GM12878 (cell line): ENCODE data around the gene SHFL. TPM values are rescaled to one million over a fixed set of nuclear protein-coding genes. Genes with fewer than 3 reads are reported as not detected.

Experiments
- ATAC-seq: fragments of 200-7000 bp; cut with Tn5 transposase; 3 replicates; pipeline ENCODE4 v1.9.1; 2020; ENCODE audit warnings: mild to moderate bottlenecking, moderate library complexity
- BruUV-seq: library from RNA; stranded (reverse); fragments of 400-500 nt; replicated peaks from 2 replicates; lab custom pipeline; 2021; lab: Mats Ljungman, UMichigan
- CTCF ChIA-PET: fragments of 300-600 bp; sonication (Branson Sonifier 250); formaldehyde crosslinking; extraction: SDS; loops from one replicate; lab custom pipeline; 2021; ENCODE audit warnings: inconsistent platforms; lab: Yijun Ruan, JAX
- POLR2A ChIA-PET: fragments of 350-600 bp; formaldehyde crosslinking; extraction: SDS; loops from one replicate; lab custom pipeline; 2021; ENCODE audit warnings: inconsistent platforms; lab: Charles Lee
- RAD21 ChIA-PET: fragments of 300-600 bp; sonication (Branson Sonifier 250); formaldehyde crosslinking; loops from one replicate; lab custom pipeline; 2023; ENCODE audit warnings: antibody characterized with exemption; ENCODE audit not compliant: unreplicated experiment; lab: Charles Lee
- SMC1A ChIA-PET: fragments of 300-600 bp; sonication (Branson Sonifier 250); formaldehyde crosslinking; loops from one replicate; lab custom pipeline; 2023; ENCODE audit not compliant: unreplicated experiment, uncharacterized antibody; lab: Charles Lee
- DNase-seq: peaks from one replicate; pipeline ENCODE4 v3.0.0-alpha.2; 2011; ENCODE audit warnings: low read depth, low spot score
- FAIRE-seq: peaks from 3 replicates; lab custom pipeline; 2011; peaks lifted over from hg19 to GRCh38; lab: Jason Lieb, UNC
- H2AFZ ChIP-seq: 2 replicates; pipeline ENCODE4 v1.6.0; 2011; ENCODE audit warnings: low read depth, low read length, control low read depth; ENCODE audit not compliant: control insufficient read depth
- H3K27ac ChIP-seq: 2 replicates; pipeline ENCODE4 v1.5.1; 2011; ENCODE audit warnings: control low read depth; ENCODE audit not compliant: control insufficient read depth, insufficient read depth
- H3K27me3 ChIP-seq, 2 experiments: replicated peaks in 1 of 2; 2 replicates each; pipeline versions ENCODE4 v1.6.0 to v1.6.1; 2011; ENCODE audit warnings: low read length in 1 of 2; ENCODE audit not compliant: control insufficient read depth in 2 of 2, insufficient read depth in 2 of 2
- H3K36me3 ChIP-seq, 2 experiments: 2 replicates each; pipeline ENCODE4 v1.5.1; 2011; ENCODE audit warnings: low read length in 1 of 2; ENCODE audit not compliant: control insufficient read depth in 2 of 2, insufficient read depth in 2 of 2
- H3K4me1 ChIP-seq: 2 replicates; pipeline ENCODE4 v1.6.1; 2011; ENCODE audit warnings: mild to moderate bottlenecking, low read length, moderate library complexity, mixed read lengths; ENCODE audit not compliant: control insufficient read depth, insufficient read depth
- H3K4me2 ChIP-seq: 2 replicates; pipeline ENCODE4 v1.6.0; 2011; ENCODE audit warnings: control low read depth; ENCODE audit not compliant: control insufficient read depth, insufficient read depth
- H3K4me3 ChIP-seq: fragments of 200-600 bp; sonication (generic); 2 replicates; pipeline ENCODE4 v1.5.1; 2016
- H3K79me2 ChIP-seq: 2 replicates; pipeline ENCODE4 v1.6.0; 2011; ENCODE audit warnings: low read length; ENCODE audit not compliant: control insufficient read depth, insufficient read depth
- H3K9ac ChIP-seq: 2 replicates; pipeline ENCODE4 v1.8.0; 2011; ENCODE audit warnings: low read length, control low read depth, mixed read lengths; ENCODE audit not compliant: control insufficient read depth, insufficient read depth
- H3K9me3 ChIP-seq: replicated peaks from 3 replicates; pipeline ENCODE4 v1.5.1; 2011; ENCODE audit warnings: mild to moderate bottlenecking, low read length; ENCODE audit not compliant: control insufficient read depth, insufficient read depth
- H4K20me1 ChIP-seq: 2 replicates; pipeline ENCODE4 v1.6.0; 2011; ENCODE audit not compliant: control insufficient read depth, insufficient read depth
- ESRRA ChIP-seq: IDR thresholded peaks from 2 replicates; pipeline ENCODE4 v1.6.1; 2012; ENCODE audit warnings: mild to moderate bottlenecking, low read length, improper control_type of control experiment
- IRF5 ChIP-seq: fragments of 450-650 bp; IDR thresholded peaks from 2 replicates; pipeline ENCODE4 v1.6.1; 2017; ENCODE audit warnings: borderline replicate concordance
- MAX ChIP-seq: IDR thresholded peaks from 2 replicates; pipeline ENCODE4 v1.6.1; 2012; ENCODE audit warnings: low read depth, low read length, improper control_type of control experiment
- RFX5 ChIP-seq: IDR thresholded peaks from 2 replicates; pipeline ENCODE4 v1.6.1; 2011; ENCODE audit warnings: low read depth, low read length, improper control_type of control experiment
- WGBS: methylation state at CpG from one replicate; pipeline ENCODE4 v1.1.6; 2016; ENCODE audit warnings: low lambda C conversion rate; ENCODE audit not compliant: insufficient replicate concordance, insufficient coverage; ENCODE audit errors: missing lambda C conversion rate; 5-methylcytosine and 5-hydroxymethylcytosine counted together
- in situ Hi-C: fragments of 300-500 bp; cut with MboI; formaldehyde crosslinking; loops from 9 replicates; pipeline ENCODE4 v1.14.3; 2018; ENCODE audit warnings: mixed read lengths
- intact Hi-C: fragments of 100-400 bp; cut with micrococcal nuclease; formaldehyde crosslinking; loops from one replicate; pipeline ENCODE4 v1.14.2; 2022; ENCODE audit not compliant: unreplicated experiment
- polyA plus RNA-seq, 11 experiments: library from polyadenylated mRNA; depleted of rRNA in 4 of 11; unstranded in 6 of 11; stranded (reverse) in 5 of 11; fragments of >200 nt; fragmentation: Nextera tagmentation in 4 of 11; fragmentation: Illumina TruSeq in 1 of 11; extraction: Ambion mirVana in 4 of 11; extraction: Trizol in 1 of 11; gene quantifications; 1 replicate in 1 of 11; 2 replicates in 10 of 11; pipeline versions ENCODE4 v1.2.1 to v1.2.3, GENCODE V29; 2011 to 2016; ENCODE audit warnings: inconsistent platforms in 2 of 11, missing spikeins in 2 of 11, low read depth in 1 of 11
- total RNA-seq, 4 experiments: library from RNA; depleted of rRNA in 3 of 4; stranded (reverse); fragments of >200 nt in 3 of 4; fragmentation: Illumina TruSeq in 1 of 4; extraction: Trizol in 1 of 4; gene quantifications; 2 replicates each; pipeline versions ENCODE4 v1.2.1 to v1.2.3, GENCODE V29; 2013 to 2021

Gene SHFL
- total and polyA plus RNA-seq, 10 of the 15 experiments (the other 5 are each of a cell fraction or from before 2014, with no cell fraction given): 8.0 to 83.8 (median 40.7) TPM

- TF ChIP-seq MAX: no peak
- TF ChIP-seq RFX5: no peak
- TF ChIP-seq, all 136 proteins: peak for 0
Measured at GRCh38 chr19:10079031-10079453, 7.1 kb upstream of the SHFL start (continued).

GRCh38 chr19:10083911-10084310, 2.2 kb upstream of the SHFL start:
- no TSS peak for BruUV-seq
- TF ChIP-seq ESRRA: no peak
- no peak for TF ChIP-seq IRF5
- no peak overlapping the region for H3K4me3 ChIP-seq
- FAIRE-seq: no peak
- ChIA-PET SMC1A (interaction anchor here (1.1 kb wide), 1 partner anchor 29 kb away, joined by 3 read pairs; no protein-coding TSS in a partner anchor), POLR2A (interaction anchor here (0.5 to 1.3 kb wide), 4 partner anchors 12 to 1002 kb away, joined by 3 to 9 read pairs (median 4); partner anchors contain the start of gene PPAN), CTCF (interaction anchor here (1.4 to 1.6 kb wide), 4 partner anchors 16 to 153 kb away, joined by 3 to 5 read pairs (median 5); no protein-coding TSS in a partner anchor), RAD21 (interaction anchor here (0.6 to 1.6 kb wide), 3 partner anchors 12 to 56 kb away, joined by 3 to 6 read pairs (median 5); no protein-coding TSS in a partner anchor)
- H3K27ac ChIP-seq: no peak overlapping the region
- in situ Hi-C loops (no loop called here), intact Hi-C loops (no loop called here)
- no peak overlapping the region for H3K9ac ChIP-seq
- no peak for ATAC-seq
- H3K9me3 ChIP-seq: no peaks in the 10 kb centered on the region; the same call in 2 of the 3 replicates
- H3K4me1 ChIP-seq: 0 out of 2 replicates have a peak, but pooled peaks cover 3% of the 10 kb centered on the region
- 60% methylated on average over 9 of the region's 9 CpGs for WGBS
- no peaks in the 10 kb centered on the region for H3K36me3 ChIP-seq
- no peak overlapping the region for H2AFZ ChIP-seq
- no peak overlapping the region for H3K4me2 ChIP-seq
- no peaks in the 10 kb centered on the region for H4K20me1 ChIP-seq
- DNase-seq: no peak
- H3K79me2 ChIP-seq: peaks cover 18% of the 10 kb centered on the region
- no peaks in the 10 kb centered on the region for H3K27me3 ChIP-seq
